Dedifferentiated amniotic fluid mesenchymal stem cell (primary cell): ENCODE results near the gene AP5M1.
A peak's percentile ranks its signal among the peaks of the same experiment; 100 is the strongest.
"Not testable (repeated sequence)": the region's sequence is repeated elsewhere in the genome, so short reads cannot be mapped to it uniquely, and the experiment has no call there.

Source experiments
- DNase-seq: peaks from one replicate; pipeline ENCODE4 v3.0.0-alpha.2; 2016; ENCODE audit errors: extremely low spot score

Gene AP5M1

DNA sequence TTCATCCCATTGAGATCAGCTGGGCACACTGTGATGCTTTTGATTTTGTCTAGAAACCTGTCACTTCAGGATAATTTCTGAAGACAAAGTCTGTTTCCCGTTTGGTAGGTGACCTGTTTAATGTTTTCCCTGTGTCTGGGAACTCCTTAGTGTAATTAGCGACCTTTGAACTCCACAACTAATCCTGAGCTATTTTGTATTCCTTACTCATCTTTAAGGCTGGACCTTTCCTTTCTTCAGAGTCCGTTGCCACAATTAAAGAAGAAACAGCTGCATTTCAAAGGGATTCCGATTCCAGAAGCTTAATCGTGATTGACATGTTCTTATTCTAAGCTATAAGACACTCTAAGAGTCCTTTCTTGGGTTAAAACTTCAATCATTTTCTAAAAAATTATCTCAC, 22.0 kb downstream of the AP5M1 start:
- no peak for DNase-seq

GRCh38 chr14:57291692-57292647, 23.2 kb downstream of the AP5M1 start:
- DNase-seq: no peak

DNA sequence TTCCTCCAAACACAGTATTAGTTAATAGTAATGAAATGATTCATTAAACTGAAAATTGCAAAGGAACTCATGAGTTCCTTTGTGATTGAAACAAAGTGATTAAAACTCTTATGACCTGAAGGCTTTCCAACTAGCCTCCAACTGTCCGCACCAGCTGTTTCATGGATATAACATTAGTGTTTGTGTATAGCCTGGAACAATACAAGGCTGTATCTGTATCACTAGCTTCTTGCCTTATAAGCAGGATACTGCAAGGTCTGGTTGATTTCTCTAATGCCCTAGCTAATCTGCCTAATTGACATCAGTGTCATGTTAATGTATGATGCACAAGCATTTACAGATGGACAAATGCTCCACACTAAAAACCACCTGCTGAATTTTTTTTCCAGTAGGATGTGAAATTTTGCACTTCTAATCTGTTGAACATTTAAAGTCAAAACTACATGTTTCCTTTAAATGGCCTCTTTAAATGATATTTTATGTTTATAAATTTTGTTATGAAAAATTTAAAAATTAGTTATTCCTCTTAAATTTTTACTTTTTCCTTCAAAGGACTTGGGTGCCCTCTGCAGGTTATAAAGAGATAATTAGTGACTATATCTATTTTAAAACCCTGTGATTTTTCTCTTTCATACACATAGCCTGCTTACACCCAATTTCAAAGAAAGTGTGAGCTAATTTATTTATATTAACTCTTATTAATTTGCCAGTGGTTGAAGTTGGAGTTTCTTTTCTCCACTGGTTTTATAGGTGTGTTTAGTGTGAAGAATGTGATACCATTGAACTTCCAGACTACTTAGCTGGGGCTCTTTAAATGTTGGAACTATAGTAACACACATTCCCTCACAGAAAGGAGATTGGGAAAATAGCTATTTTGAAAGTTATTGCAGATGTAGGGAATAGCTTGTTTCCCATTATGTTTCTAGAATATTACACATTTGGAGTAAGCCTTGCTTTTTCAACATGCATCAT, 25.4 kb downstream of the AP5M1 start:
- DNase-seq: peak; percentile 23

GRCh38 chr14:57295239-57295638, 26.5 kb downstream of the AP5M1 start:
- no peak for DNase-seq

- no peak for DNase-seq
Observed at GRCh38 chr14:57297852-57298251, 29.1 kb downstream of the AP5M1 start.

DNA sequence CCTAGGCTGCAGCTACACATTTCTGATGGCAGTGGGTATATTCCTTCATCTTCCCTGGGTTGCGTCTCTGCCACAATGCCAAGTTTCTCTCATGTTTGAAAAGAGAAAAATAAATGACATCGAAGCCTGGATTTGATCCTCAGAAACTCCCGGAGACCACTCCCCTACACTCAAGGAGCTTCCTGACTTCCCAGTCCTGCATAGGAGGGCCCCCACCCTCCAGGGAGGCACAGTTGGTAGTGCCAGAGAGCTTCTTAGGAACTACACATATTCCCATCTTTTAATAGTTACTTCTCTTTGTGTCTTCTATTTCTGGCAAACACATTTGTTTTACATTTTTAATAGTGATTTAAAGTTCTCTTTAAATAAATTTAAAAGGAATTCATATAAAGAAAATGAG, 30.7 kb downstream of the AP5M1 start:
- DNase-seq: no peak

DNA sequence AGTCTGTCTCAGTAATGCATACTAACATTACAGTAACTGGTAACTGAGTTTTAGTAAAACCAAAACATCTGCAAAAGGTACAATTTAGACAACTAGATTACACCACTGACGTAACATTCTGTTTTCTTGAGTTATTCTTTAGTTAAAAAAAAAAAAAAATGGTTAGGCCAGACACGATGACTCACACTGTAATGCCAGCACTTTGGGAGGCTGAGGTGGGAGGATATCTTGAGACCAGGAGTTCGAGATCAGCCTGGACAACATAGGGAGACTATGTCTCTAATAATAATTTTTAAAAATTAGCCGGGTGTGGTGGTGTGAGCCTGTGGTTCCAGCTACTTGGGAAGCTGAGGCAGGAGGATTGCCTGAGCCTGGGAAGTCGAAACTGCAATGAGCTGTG, 34.1 kb downstream of the AP5M1 start:
- no peak for DNase-seq

DNA sequence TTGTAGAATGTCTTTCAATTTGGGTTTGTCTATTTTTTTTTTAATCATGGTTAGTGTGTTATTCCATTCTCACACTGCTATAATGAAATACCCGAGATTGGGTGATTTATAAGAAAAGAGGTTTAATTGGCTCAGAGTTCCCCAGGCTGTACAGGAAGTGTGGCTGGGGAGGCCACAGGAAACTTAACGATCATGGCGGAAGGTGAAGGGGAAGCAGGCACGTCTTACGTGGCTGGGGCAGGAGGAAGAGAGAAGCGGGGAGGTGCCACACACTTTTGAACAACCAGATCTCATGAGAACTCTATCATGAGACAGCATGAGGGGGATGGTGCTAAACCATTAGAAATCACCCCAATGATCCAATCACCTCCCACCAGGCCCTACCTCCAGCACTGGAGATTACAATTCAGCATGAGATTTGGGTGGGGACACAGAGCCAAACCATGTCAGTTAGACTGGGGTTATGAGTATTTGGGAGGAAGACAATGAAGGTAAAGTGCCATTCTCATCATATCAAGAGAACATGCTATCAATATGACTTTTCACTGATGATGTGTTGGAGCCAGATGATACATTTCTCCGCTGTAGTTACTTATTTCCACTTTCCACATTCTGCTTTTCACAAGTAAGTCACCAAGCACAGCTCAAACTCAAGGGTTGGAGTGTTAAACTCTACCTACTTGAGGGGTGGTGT, 45.8 kb downstream of the AP5M1 start:
- no peak for DNase-seq

GRCh38 chr14:57317248-57317833, 48.6 kb downstream of the AP5M1 start:
- peak; percentile 76 for DNase-seq

DNA sequence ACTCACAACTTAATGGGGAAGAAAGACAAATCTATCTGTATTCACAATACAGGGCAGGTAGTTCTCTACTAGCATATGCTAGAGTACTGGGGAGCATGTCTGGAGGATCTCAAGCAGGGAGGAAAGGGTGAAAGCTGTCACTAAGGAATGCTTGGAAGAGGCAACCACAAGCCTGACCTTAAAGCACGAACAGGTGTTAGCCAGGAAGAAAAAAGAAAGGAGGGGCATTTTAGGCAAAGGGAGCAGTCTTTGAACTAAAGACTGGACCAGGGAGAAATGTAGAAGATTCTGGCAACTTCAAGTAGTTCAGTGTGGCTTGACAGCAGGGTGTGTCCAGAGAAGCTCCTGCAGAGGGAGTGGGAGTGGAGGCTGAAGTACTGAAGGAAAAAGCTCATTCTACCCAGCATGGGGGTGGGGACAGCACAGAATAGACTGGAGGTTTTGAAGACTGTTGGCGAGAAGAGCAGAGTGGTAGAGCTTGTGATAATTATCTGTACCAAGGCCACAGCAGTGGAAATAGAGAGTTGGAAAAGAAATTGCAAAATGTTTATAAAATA, 50.9 kb downstream of the AP5M1 start:
- no peak for DNase-seq

DNA sequence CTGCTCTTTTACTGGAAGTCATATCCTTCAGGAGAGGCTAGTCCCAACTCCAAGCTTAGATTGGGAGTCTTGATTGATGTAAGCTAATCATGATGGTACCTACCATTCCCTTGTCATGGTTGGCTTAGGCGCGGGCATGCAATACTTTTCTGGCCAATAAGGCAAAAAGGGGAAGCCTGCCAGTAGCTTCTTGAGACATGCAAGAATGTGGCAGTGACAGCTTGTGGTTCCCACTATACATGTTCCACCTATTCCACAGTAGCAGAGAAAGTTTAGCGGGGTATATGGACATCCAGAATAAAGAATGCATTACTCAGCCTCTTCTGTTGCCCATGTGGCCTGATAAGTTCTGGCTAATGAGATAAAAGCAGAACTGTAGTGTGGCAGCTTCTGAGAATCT, 55.0 kb downstream of the AP5M1 start:
- DNase-seq: no peak

DNA sequence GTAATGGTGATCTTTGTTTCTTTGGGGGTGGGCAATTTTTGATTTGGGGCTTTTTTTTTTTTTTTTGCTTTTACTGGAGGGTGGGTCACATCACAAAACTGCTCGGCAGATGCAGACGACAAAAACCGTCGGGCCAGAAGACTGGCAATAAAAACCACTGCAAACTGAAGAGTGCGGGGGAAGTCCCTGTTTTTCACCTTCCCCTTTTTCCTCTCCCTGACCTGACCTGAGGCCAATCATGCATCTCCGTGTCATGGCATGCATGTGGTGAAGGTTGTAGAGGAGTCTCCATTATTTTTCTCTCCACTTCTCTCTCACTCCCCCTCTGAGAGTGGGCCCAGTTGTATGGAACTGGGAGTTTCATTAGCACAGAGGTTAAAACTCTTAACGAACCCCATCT, 57.5 kb downstream of the AP5M1 start:
- DNase-seq: no peak

- no peak for DNase-seq
Observed at GRCh38 chr14:57329833-57330232, 61.1 kb downstream of the AP5M1 start.

DNA sequence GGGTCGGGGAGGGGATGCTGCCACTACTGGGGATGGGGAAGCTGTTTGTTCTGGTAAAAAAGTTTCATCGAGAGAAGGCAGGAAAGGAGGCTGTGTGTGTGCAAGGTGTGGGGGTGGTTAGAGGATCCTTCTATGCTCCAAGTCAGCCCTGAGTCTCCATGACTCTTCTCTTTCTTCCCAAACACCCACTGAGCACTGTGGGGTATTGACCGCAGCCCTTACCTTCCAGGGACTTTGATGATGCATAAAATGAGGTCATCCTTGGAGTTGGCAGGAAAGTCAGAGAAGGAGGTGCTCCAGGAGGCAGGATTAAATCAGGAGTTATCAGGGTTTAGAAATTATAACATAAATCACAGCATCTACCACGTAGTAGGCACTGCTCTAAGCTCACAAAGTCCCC, 63.7 kb downstream of the AP5M1 start:
- not testable (repeated sequence) for DNase-seq

GRCh38 chr14:57333726-57334125, 65.0 kb downstream of the AP5M1 start:
- DNase-seq: not testable (repeated sequence)

DNA sequence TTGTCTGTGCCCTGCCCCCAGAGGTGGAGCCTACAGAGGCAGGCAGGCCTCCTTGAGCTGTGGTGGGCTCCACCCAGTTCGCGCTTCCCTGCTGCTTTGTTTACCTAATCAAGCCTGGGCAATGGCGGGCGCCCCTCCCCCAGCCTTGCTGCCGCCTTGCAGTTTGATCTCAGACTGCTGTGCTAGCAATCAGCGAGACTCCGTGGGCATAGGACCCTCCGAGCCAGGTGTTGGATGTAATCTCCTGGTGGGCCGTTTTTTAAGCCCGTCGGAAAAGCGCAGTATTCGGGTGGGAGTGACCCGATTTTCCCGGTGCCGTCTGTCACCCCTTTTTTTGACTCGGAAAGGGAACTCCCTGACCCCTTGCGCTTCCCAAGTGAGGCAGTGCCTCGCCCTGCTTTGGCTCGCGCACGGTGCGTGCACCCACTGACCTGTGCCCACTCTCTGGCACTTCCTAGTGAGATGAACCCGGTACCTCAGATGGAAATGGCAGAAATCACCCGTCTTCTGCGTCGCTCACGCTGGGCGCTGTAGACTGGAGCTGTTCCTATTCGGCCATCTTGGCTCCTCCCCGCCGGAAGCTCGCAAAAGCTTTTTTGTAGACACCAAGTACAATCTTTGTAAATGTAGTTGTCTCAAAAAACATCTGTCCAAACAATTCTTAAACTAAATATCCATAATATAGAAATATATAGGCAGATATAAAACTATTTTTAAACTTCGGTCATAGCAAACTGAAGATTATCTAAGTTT, 75.0 kb downstream of the AP5M1 start:
- not testable (repeated sequence) for DNase-seq

GRCh38 chr14:57345106-57345505, 76.3 kb downstream of the AP5M1 start:
- no peak for DNase-seq

DNA sequence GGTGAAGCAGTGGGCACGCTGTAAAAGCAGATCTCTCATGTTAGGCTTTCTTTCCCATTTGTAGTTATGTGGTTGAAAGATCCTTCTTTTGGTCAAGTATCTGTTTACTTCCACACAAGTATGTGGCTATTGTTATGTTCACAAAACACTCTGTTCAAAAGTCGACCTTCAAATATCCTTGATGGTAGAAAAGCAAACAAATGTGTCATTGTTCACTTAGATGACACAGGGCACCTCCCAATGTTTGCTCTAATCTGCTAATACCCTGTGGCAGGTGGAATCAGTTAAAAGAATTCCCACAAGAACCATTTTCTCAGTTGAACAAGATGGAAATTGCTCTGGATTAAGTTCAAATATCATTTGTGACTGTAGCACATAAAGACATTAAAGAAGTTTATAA, 78.0 kb downstream of the AP5M1 start:
- DNase-seq: no peak
